GM19455 (cell line): ENCODE results near the gene MYMX.

ENCODE experiments used
- ATAC-seq: cut with Tn5 transposase; IDR thresholded peaks from one replicate; pipeline ENCODE4 v1.9.1; 2021; ENCODE audit not compliant: unreplicated experiment

Gene MYMX

DNA sequence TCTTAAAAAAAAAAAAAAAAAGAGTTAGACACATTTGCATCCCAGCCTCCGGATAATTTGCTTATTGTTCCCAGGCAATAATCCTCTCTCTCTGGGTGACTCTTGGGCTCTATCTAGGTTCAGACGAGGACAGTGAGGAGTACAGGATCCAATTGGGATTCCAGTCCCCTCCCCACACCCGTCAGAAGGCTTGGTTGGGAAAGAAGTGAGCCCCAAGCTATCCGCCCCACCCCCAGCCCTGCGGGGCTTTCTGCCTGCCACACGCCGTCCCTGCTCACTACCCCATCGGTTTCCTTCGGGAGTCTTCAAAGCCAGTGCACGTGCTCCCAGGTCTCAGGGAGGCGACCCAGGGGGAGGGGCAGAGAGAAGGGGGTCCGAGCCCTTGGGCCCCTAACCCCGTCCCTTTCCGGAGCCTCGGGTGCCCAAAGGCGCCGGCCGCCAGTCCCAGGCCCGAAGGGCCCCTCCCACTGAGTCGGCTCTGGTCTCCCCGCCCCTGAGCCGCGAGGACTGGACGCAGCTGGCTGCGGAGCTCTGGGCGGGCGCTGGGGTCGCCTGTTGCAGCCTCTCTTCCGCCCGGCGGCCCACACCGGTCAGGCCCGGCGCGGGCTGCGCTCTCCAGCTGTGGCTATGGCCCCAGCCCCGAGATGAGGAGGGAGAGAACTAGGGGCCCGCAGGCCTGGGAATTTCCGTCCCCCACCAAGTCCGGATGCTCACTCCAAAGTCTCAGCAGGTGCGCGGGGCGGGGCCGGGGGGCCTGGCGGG is 2.5 kb downstream of the MYMX start:
- ATAC-seq, result peak; percentile 58

DNA sequence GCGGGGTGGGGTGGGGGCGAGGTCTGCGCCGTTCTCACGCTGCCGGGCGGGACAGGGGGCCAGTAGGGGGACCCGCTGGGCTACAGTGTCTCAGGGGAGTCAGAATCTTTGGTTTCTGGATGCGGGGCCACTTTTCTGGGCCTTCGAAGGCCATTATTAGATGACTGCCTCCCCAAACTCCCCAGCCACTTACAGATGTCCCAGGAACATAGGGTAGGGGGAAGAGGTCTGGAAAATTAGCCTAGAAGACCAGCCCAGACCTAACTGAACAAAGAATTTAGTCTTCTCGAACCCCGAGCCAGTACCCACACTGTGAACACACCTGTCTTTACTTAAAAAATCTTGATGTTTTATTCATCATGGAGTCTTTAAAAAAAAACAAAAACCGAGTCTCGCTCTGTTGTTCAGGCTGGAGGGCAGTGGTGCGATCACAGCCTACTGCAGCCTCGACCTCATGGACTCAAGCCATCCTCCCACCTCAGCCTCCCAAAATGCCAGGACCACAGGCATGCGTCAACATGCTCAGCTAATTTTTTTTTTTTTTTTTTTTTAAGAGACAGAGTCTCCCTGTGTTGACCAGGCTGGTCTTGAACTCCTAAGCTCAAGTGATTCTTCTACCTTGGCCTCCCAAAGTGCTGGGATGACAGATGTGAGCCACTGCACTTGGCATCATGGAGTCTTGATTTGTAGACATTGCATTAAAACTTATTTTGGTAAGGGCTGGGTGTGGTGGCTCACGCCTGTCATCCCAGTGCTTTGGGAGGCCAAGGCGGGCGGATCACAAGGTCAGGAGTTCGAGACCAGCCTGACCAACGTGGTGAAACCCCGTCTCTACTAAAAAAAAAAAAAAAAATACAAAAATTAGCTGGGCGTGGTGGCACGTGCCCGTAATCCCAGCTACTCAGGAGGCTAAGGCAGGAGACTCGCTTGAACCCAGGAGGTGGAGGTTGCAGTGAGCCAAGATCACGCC is 3.4 kb downstream of the MYMX start:
- no peak for ATAC-seq

DNA sequence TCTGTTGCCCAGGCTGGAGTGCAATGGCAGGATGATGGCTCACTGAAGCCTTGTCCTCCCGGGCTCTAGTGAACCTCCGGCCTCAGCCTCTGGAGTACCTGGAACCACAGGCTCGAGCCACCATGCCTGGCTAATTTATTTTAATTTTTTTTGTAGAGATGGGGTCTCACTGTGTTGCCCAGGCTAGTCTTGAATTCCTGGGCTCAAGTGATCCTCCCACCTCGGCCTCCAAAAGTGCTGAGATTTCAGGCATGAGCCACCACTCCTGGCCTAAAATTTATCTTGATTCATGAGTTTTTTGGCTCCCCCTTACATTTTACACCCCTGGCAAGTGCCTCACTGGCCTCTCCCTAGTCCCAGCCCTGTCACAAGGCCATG is 4.2 kb downstream of the MYMX start:
- no peak for ATAC-seq

DNA sequence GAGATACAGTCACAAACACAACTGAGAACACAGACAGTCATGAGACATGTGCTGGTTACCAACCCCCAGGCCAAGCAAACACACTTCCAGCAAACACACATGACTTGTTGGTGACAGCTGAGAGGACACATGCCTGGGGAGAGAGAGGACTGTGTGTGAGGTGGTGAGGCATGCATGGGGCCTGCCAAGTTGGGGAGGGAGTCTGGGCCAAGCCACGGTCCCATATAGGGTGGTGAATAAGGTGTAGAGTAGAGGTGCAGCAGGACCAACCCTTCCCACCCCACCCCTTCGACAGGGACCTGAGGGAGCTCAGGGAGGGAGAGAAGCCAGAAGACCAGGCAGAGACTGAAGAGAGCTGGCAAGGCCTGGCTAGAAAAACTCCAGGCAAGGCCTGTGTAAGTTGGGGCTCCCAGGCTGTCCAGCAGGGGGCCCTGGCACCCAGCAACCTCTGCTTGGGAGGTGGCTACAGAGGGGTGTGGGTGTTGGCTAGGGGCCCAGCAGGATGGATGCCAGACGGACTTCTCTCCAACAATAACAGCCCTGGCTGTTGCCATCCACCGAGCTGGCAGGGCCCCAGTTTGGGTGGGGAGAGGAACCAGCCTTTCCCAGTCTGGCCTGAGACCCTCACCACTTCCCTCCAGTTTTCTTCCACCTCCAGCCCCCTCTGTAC is 4.7 kb downstream of the MYMX start:
- peak; percentile 37 for ATAC-seq

DNA sequence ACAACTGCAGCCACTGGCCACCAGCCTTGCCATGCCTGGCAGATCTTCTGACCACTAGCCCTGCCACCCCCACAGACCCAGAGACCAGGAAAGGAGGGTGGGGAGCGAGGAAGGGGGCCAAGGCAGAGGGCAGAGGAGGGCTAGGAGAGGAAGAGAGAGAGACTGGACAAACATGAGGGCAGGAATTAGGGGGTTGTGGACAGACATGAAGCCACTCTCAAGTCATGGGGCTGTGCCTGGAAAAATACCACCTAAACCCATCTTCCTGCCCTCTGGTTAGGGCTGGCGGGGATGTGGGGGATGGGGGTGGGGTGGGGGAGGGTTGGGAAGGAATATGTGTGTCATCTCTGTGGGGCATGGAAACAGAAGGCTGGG is 5.2 kb downstream of the MYMX start:
- no peak for ATAC-seq

DNA sequence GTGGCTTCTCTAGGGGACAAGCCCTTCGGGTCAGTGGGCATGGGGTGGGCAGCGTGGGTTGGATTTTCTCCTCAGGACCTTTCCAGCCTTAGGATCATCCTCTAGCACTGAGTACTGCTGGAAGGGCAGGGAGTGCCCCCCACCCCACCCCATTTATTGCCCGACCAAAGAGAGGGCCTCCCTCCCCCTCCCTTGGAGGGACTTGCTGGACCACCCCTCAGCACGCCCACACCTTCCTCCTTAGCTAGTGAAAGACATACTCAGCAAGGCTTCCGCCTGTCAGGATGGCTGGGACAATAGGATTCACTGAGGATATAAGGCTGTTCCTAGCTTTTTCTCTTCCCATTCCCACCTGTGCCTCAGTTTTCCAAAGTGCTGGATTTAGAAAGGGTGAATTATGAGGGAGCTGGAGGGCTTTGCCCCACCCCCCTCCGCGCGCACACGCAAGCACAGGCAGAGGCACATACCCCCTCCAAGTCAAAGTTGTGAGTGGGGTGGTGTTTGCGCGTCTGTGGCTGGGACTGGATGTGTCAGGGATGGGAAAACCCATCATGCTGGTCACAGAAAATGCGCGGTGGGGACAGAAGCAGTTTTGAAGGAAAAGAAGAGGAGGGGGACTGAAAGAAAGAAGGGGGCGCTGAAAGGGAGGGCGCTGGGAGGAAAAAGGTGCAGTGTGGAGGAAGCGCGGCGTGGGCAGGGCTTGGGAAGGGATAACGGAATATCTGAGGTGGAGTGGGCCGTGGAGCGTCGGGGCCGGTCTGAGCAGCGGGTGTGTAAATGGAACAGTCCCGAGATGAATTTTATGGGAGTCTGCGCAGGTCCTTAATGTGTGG is 6.0 kb downstream of the MYMX start:
- no peak for ATAC-seq

DNA sequence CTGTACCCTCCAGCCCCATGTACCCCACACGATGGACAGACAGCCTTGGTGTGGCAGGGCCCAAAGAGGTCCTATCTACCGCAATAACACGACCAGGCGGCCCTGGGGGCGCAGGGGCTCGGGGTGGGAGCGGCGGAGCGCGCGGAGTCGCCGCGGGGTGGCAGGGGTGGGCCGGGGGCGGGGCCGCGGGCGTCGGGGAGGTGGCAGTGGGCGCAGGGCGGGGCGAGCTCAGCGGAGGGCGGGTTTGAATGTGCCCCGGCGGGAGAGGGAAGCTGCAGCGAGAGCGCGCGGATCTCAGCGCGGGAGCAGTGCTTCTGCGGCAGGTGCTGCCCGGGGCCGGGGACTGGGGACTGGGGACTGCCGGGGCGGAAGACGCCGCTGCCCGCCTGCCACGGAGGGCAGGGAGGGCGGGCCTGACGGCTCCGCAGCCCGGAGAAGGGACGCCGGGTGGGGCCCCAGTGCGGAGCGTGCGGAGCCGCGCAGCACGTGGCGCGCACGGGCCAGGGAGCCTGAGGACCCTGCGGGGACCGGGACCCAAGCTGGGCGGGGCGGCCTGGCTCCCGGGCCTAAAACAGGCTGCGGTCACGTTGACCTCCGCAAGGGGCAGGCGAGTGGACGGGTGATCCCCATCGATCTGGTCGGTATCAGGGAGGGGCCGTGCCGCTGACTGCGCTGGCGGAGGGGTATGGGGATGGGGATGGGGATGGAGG is 6.7 kb downstream of the MYMX start, which contains the start of gene SLC29A1:
SLC29A1 (plus strand) TSS at position 277 of the 710 bp plus-strand sequence. CDS start 3,719 bp downstream, outside the sequence.
- ATAC-seq, result peak; percentile 49

DNA sequence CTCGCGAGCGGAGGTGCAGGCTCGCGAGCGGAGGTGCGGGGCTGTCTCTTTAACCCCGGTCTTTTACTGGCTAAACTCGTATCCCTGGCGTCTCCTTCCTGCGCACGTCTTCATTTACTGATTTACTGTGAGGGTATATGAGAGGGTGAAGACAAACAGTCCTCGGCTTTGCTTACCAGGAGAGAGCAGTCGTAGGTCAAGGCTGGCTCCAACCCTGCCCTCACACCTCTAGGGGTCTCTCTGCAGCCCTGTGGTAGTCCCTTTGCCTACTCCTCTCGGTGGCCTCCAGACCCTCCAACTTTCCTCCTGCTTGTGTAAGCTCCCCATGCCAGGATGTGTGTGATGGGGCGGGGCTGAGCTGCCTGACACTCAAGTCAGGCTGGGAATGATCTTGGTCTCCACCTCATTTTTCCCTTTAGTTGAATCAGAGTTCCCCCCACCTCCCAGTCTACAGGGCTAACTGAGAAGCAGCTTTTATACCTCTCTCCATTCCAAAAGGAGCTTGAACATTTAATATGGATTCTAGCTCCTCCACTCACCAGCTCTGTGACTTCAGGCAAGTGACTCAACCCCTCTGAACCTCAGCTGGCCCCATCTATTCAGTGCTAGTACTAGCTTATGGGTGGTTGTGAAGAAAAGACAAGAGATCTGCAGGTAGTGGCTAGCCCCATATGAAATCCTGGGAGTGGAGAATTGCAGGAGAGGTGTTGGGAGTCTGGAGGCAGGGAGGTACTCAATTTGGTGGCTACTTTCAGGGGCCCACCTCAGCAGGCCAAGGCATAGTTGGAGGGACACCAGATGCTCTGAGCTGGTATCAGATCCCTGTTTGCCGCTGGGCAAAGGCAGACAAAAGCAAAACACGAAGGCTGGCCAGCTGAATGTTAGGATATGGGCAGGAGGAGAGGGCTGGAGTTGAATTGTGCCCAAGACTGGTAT is 7.6 kb downstream of the MYMX start:
- peak; percentile 1 for ATAC-seq

DNA sequence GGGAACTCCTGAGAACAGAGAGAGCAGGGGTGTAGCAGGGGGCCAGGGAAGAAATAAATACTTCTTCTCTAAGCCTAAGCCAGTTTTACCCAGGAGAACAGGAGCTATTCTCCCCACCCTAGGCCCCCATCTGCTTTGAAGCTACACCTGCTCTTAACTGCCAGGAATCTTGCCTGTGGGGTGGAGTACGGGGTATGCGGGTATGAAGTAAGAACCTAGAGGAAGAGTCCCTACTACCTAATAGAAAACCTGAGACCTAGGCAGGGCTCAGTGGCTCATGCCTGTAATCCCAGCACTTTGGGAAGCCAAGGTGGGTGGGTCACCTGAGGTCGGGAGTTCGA is 8.2 kb downstream of the MYMX start:
- ATAC-seq, result no peak

DNA sequence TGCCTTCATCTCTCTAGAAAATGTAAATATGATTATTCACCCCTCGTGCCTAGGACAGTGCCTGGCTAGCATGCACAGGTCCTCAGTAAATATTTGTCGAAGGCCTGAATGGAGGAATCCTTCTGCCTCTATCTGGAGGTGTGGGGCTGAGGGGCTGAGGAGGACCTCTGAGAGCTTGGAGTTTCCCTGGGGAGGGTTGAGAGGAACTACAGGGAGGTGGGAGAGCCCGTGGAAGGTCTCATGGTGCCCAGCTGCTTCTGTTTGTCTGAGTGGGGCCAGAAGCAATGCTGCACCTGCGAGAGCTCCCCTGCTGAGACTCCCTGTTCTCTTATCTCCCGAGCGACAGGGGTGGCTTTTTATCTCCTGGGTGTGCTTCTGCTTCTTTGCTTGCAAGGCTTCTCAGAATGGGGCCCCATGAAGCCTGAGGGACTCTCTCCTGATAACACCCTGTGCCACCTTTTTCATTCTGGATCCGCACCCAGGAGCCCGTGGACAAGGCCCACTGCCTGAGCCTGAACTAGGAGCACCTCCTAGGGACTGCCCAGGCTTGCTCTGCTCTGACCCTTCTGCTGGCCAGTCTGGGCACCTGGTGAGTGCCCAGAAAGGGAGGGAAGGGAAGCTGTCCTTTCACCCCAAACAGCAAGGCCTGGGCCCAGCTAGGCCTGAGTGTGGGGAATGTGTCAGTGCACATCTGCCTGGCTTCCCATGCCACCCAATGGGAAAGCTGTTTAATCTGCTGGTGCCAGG is 9.0 kb downstream of the MYMX start:
- no peak for ATAC-seq

DNA sequence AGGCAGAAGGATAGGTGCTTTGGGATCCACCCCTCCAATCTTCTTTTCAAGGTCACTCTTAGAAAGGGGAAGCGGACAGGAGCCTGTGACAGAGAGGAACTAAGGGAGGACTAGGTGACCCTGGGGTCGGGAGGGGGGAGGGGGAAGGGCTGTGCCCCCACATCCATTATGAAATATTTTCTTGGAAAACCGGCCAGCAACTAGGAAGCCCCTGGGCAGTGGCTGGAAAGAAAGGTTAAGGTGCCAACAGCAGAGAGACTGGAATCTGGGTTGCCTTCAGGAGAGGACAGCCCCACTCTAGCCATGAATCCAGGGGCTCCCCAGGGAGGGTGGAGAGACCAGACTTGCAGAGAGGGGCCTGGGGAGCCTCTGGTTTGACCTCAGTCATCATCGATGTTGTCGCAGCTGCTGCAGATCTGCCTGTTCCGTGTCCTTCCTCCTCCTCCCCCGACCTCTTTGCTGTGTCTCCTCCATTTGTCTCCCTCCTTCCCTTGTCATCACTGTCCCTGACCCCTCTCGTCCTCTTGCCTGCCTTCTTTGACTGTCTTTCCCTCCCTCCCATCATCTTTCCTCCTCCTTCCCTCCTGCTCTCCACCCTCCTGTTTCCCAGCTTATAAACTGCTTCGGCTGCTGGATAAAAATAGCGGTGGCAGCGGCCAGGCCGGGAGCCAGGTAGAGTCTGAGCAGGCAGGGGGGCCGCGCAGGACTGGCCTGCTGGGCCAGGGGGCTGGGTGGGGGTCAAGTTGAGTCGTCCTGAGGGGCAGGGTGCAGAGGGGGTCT is 9.8 kb downstream of the MYMX start:
- ATAC-seq, result no peak

DNA sequence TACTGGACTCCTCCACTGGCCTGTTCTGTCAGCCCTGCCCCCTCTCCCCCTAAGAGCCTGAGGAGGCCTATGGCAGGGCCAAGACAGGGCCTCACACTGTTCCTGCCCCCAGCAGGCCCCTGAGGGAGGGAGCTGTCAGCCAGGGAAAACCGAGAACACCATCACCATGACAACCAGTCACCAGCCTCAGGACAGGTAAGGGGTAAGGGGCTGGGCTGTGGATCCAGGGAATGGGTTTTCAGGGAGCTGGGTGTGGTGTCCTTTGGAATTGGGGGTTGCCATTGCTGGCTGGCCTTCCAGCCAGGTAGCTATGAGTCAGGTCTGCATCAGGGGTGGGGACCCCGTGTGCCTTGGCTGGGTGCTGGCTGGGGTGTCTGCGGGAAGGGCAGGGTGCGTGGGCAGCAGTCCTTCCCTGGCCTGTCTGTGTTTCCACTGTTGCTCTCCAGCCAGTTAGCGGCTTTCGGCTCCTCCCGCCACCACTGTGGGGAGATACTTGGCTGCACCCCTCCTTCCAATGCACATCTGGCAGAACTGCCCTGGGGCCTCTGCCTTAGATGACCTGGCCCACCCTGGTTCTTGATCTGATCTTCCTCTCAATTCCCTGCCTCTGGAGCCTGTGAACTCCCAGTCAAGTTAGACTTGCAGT is 10.5 kb downstream of the MYMX start:
- ATAC-seq, result no peak

DNA sequence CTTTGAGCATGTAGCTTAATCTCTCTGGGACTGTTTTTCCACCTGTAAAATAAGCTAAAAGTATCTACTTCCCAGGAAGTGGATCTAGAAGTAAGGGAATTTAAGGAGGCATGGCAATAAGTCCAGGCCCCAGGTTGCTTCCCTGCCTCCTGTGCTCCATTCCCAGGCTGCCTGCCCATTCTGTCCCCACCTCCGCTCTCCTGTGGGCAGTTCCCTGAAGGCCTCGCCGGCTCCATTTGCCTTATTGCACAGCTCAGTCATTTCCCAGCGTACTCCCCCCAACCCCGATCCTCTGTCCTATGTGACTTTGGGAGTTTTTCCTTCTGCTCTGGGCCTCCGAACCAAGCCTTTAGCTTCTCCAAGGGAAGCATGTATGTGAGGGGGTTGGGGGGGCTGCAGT is 11.3 kb downstream of the MYMX start:
- no peak for ATAC-seq

DNA sequence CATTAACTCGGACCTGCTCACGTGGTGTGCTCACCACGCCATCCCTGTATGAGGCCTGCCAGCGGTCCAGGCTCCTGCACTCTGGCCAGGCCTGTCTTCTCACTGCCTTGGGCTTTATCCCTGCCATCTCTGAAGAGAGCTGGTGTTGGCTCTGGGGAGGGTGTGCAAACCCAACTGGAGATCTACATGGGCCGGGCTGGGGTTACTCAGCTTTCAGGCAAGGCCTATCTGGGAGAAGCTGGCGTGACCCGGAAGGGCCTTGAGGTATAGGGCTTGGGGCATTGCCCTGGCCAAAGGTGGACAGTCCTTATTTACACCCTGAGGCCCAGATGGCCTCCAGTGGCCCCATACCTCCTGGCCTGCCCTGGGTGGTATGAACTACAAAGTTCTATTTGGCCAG is 11.7 kb downstream of the MYMX start:
- no peak for ATAC-seq

DNA sequence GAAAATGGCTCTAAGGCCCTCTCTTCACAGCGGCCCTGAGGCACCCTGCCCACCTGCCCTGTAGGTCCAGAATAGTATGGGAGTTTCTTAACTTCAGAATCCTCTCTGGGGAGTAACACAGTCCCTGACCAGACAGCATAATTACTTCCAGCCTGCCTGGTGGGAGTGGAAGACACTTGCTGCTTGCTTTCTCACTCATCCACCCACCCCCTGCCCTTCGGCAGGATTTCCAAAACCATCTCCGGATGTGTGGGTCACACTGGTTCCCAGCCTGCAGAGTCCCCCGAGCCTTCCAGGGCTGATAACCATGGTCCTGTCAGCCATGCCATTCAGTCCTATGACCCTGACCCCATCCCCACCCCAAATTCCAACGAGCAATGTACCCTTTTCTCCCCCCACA is 12.1 kb downstream of the MYMX start:
- no peak for ATAC-seq

DNA sequence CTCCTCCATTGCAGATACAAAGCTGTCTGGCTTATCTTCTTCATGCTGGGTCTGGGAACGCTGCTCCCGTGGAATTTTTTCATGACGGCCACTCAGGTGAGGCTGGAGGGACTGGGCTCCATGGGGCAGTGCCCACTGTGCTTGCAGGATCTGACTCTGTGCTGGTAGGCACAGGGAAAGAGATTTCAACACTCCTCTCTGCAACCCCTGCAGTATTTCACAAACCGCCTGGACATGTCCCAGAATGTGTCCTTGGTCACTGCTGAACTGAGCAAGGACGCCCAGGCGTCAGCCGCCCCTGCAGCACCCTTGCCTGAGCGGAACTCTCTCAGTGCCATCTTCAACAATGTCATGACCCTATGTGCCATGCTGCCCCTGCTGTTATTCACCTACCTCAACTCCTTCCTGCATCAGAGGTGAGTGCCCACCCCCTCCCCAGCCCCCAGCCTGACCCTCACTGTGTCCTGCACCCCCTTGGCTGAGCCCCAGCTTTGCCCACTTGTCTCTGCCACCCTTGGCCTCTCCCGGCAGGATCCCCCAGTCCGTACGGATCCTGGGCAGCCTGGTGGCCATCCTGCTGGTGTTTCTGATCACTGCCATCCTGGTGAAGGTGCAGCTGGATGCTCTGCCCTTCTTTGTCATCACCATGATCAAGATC is 12.8 kb downstream of the MYMX start:
- ATAC-seq, result no peak
